GM12864 (cell line): ENCODE data around the gene FZD1.
A peak's percentile ranks its signal among the peaks of the same experiment; 100 is the strongest.

Source experiments
- DNase-seq: peaks from one replicate; pipeline ENCODE4 v3.0.0-alpha.2; 2011; ENCODE audit warnings: low read depth
- H3K4me3 ChIP-seq: 2 replicates; pipeline ENCODE4 v1.5.1; 2011; ENCODE audit warnings: mild to moderate bottlenecking, low read depth, low read length, control low read depth
- CTCF ChIP-seq: IDR thresholded peaks from 2 replicates; pipeline ENCODE4 v1.5.1; 2011; ENCODE audit warnings: low read depth, mild to moderate bottlenecking, moderate library complexity, low read length, control low read depth, inconsistent platforms; ENCODE audit errors: missing control alignments

Gene FZD1

DNA sequence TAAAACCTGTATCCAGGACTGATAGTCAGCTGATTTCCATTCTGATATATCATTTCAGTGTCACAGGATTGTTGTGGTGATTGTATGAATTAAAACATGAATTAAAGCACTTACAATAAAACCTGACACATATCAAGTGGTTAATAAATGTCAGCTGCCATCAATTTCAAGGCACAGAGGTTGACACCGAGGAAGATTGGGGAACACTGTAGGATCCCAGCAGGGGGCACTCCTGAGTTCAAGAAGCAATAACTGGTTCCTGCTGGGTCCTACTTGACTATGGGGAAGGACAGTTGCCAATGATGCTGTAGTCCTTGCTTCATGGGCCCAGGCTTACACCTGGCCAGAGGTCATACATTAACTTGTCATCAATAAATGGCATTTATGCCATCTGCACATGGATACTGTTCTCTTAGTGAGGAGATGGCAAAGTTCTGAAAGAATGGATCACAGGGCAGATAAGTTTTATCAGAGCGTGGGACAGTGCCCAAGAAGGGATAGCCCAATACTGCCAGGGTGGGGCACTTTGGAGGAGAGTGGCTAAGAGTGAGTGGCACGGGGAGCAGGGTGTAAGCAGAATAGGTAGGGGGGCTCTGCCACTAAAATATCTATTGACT lies 24.1 kb downstream of the FZD1 start:
- peak; percentile 70 for TF ChIP-seq CTCF
- H3K4me3 ChIP-seq: no peak overlapping the region
- no peak for DNase-seq

DNA sequence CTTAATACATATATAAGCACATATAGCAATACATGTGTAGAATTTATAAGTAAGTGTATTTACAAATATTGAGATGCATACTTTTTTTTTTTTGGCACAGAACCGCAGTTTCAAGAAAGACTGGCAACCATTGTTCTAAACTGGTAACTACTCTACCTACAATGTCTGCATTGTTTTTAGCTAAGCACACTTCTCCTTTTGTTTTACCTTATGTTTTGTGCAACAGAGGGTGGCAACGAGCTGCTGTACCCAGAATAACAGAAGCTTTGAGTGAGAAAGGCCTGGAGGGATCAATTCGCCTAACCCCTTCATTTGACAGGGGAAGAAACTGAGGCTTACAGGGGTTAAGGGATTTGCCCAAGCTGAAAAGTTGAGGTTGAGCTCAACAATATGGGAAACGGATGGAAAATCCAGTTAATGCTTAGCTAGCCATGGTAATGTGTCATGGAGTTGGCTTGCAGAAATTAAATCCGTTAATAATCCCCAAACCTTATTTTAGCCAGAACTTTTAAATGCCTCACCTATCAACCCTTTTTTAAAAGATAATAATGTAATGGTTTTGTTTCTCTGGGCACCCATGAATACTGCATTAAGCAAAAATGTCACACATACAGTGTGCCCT lies 25.5 kb downstream of the FZD1 start:
- TF ChIP-seq CTCF: no peak
- H3K4me3 ChIP-seq: no peak overlapping the region
- no peak for DNase-seq

- DNase-seq: no peak
These were observed 27.1 kb downstream of the FZD1 start for GRCh38 chr7:91291302-91291701.

GRCh38 chr7:91291902-91292301 lies 27.7 kb downstream of the FZD1 start:
- DNase-seq: no peak
- TF ChIP-seq CTCF: no peak
- no peak overlapping the region for H3K4me3 ChIP-seq

More at GRCh38 chr7:91291302-91291701, 27.1 kb downstream of the FZD1 start:
- no peak for TF ChIP-seq CTCF
- no peak overlapping the region for H3K4me3 ChIP-seq

GRCh38 chr7:91292506-91292905 lies 28.3 kb downstream of the FZD1 start:
- TF ChIP-seq CTCF: no peak
- DNase-seq: no peak
- H3K4me3 ChIP-seq: no peak overlapping the region

DNA sequence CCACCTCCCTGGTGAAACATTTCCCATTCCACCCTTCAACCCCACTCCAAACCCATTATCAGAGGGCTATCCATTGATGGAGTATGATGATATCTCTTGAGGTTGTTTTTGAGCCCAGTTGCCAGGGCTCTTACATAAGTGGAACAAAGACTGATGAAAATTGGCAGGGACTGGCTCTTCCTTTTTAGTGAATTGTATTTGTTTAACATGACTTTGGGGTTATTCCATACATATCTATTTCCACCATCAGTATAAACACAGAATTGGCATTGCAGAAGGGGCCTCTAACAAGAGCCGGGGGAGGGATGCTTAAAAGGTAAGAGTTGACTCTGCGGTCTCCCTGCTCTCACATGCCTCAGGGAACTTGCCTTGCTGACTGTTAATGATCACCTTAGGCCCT lies 28.9 kb downstream of the FZD1 start:
- no peak for DNase-seq
- H3K4me3 ChIP-seq: no peak overlapping the region
- no peak for TF ChIP-seq CTCF

GRCh38 chr7:91293840-91294239 lies 29.6 kb downstream of the FZD1 start:
- no peak for TF ChIP-seq CTCF
- no peak for DNase-seq
- H3K4me3 ChIP-seq: no peak overlapping the region
